Cardiac fibroblast (primary cell): ENCODE data around the gene PDCD1LG2.
"Not testable (repeated sequence)": the region's sequence is repeated elsewhere in the genome, so short reads cannot be mapped to it uniquely, and the experiment has no call there.

Experiments used
- DNase-seq, 2 donors: peaks; one replicate each; pipeline versions ENCODE4 v3.0.0 to v3.0.0-alpha.2; 2010; ENCODE audit warnings: low read depth in 2 of 2
- H3K4me3 ChIP-seq, 2 donors: replicated peaks in 1 of 2; 1 replicate in 1 of 2; 2 replicates in 1 of 2; pipeline ENCODE4 v1.5.1; 2011; ENCODE audit warnings: low read depth in 2 of 2, low read length in 2 of 2, mild to moderate bottlenecking in 2 of 2, moderate library complexity in 1 of 2
- TF ChIP-seq, protein P1 (sequence below): IDR thresholded peaks from one replicate; pipeline ENCODE4 v1.5.1; 2011; ENCODE audit warnings: low read depth, mild to moderate bottlenecking, low read length, inconsistent platforms

Gene PDCD1LG2

DNA sequence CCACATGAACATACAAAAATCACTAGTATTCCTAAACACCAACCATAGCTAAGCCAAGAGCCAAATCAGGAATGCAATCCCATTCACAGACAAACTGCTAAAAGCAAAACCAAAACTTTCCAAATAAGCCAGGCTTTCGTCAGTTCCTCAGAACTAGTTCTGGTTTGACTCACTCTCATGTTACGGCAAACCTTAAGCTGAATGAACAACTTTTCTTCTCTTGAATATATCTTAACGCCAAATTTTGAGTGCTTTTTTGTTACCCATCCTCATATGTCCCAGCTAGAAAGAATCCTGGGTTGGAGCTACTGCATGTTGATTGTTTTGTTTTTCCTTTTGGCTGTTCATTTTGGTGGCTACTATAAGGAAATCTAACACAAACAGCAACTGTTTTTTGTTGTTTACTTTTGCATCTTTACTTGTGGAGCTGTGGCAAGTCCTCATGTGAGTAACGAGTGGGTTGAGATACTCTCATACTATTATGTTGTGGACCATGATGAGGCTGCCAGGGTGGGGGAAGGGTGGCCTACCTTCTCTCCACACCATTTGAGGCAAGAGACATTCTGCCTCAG, at the start of gene PDCD1LG2:
Gene PDCD1LG2, plus strand, starts transcription at position 172 of the 572 bp plus-strand sequence. CDS start 12,016 bp downstream, outside the sequence.
- TF ChIP-seq, protein P1, sequence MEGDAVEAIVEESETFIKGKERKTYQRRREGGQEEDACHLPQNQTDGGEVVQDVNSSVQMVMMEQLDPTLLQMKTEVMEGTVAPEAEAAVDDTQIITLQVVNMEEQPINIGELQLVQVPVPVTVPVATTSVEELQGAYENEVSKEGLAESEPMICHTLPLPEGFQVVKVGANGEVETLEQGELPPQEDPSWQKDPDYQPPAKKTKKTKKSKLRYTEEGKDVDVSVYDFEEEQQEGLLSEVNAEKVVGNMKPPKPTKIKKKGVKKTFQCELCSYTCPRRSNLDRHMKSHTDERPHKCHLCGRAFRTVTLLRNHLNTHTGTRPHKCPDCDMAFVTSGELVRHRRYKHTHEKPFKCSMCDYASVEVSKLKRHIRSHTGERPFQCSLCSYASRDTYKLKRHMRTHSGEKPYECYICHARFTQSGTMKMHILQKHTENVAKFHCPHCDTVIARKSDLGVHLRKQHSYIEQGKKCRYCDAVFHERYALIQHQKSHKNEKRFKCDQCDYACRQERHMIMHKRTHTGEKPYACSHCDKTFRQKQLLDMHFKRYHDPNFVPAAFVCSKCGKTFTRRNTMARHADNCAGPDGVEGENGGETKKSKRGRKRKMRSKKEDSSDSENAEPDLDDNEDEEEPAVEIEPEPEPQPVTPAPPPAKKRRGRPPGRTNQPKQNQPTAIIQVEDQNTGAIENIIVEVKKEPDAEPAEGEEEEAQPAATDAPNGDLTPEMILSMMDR, result no peak
- DNase-seq, result peak; percentile 76 to 88
- peak within 1 kb of the TSS; percentile 30 to 59 for H3K4me3 ChIP-seq

DNA sequence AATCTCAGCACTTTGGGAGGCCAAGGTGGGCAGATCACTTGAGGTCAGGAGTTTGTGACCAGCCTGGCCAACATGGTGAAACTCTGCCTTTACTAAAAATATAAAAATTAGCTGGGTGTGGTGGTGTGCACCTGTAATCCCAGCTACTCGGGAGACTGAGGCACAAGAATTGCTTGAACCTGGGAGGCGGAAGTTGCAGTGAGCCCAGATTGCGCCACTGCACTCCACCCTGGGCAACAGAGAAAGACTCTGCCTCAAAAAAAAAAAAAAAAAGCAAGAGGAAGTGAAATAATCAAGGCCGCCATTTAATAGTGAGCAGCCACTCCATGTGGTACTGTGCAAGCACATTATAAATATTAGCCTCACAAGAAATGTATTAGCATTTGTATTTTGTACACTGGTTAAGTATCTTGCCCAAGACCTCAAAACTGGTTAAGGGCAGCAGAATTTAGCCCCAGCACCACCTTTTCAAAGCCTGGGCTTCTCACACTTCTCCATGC, 45.5 kb upstream of the PDCD1LG2 start:
- H3K4me3 ChIP-seq, DNase-seq: not testable (repeated sequence)

DNA sequence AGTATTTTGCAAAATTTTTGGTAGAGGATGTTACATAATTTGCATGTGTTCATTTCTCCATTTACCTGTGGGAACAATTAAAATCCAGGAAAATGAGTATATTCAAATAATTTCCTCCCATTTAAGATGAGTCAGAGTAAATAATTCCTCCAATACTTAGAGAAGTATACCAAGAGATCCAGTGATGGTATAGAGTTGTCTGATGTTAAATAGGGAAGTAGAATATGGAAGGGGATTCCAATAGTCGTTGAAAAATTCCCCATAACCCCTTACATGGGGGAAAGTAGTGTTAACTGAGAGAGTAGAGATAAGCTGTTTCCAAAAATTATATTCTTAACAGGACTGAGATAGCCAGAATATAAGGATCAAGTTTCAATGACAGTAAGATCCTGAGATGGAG, 44.3 kb upstream of the PDCD1LG2 start:
- DNase-seq, result no peak
- no peak overlapping the region for H3K4me3 ChIP-seq
- TF ChIP-seq, protein P1, result no peak

DNA sequence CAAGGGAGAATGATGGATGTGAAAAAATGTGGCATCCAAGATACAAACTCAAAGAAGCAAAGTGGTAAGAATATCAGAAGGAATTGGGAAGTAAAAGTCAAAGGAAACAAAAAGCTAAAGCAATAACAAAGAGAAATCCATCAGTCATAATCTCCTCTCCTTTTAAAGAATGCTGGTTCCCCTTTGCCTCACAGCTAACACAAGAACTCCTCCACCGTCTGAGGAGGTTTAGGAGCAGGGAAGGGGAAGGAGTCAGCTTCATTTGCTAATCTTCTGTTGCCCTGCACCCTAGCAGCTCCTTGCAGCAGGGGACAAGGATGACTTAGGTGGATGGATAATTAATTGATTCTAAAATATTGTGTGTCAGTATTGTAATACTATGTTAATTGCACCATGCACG, 43.6 kb upstream of the PDCD1LG2 start:
- H3K4me3 ChIP-seq, result no peak overlapping the region
- TF ChIP-seq, protein P1, result no peak
- no peak for DNase-seq

DNA sequence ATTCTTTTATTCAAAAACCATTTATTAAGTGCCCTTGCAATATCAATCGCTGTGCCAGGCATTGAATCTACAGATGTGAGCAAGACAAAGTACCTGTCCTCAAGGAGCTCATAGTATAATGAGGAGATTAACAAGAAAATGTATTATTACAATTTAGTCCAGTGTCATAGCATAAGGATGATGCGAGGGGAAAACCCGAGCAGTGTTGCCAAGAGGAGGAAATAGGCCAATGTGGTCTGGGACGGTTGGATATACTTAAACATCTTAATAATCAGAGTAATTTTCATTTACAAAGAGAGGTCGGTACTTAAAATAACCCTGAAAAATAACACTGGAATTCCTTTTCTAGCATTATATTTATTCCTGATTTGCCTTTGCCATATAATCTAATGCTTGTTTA, 41.5 kb upstream of the PDCD1LG2 start:
- no peak for DNase-seq
- H3K4me3 ChIP-seq, result no peak overlapping the region
- TF ChIP-seq, protein P1, result no peak

DNA sequence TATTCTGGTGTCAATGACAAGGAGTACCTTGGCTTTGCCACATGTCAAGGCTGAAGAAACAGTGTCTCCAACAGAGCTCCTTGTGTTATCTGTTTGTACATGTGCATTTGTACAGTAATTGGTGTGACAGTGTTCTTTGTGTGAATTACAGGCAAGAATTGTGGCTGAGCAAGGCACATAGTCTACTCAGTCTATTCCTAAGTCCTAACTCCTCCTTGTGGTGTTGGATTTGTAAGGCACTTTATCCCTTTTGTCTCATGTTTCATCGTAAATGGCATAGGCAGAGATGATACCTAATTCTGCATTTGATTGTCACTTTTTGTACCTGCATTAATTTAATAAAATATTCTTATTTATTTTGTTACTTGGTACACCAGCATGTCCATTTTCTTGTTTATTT, 40.2 kb upstream of the PDCD1LG2 start:
- H3K4me3 ChIP-seq, result no peak overlapping the region
- TF ChIP-seq, protein P1, result no peak
- no peak for DNase-seq

DNA sequence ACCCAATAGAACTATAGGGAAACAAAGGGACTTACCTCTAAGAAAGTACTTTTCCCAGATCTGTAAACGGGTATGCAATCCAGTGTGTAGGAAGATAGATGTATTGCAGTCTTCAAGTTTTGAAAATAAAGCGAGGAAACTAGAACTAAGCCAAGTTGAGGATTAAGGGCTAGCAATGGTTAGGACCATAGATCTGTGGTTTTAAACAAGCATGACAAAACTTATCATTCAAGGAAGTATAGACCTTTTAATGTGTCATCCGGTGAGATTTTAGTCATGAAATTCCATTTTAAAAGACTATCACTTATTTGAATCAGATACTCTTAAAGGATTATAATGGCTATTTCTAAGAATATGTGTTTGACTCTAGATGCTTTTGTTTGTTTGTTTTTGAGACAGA, 39.5 kb upstream of the PDCD1LG2 start:
- TF ChIP-seq, protein P1, result no peak
- no peak overlapping the region for H3K4me3 ChIP-seq
- DNase-seq, result no peak

DNA sequence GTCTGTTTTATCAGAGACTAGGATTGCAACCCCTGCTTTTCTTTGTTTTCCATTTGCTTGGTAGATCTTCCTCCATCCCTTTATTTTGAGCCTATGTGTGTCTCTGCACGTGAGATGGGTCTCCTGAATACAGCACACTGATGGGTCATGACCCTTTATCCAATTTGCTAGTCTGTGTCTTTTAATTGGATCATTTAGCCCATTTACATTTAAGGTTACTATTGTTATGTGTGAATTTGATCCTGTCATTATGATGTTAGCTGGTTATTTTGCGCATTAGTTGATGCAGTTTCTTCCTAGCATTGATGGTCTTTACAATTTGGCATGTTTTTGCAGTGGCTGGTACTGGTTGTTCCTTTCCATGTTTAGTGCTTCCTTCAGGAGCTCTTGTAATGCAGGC, 34.7 kb upstream of the PDCD1LG2 start:
- not testable (repeated sequence) for DNase-seq, H3K4me3 ChIP-seq
